IMR-90 (cell line): ENCODE results near the gene CALHM1. TPM values are rescaled to one million over a fixed set of nuclear protein-coding genes. Genes with fewer than 3 reads are reported as not detected.

Experiments used
- ATAC-seq: fragments of 200-7000 bp; cut with Tn5 transposase; 2 replicates; pipeline ENCODE4 v1.9.1; 2020; ENCODE audit warnings: low read depth, mild to moderate bottlenecking, moderate library complexity
- BruUV-seq: library from RNA; stranded (reverse); fragments of 400-500 nt; replicated peaks from 2 replicates; lab custom pipeline; 2021; lab: Mats Ljungman, UMichigan
- CTCF ChIA-PET: fragments of 300-600 bp; formaldehyde crosslinking; extraction: SDS; loops from one replicate; lab custom pipeline; 2021; ENCODE audit warnings: antibody characterized with exemption; lab: Yijun Ruan, JAX
- POLR2A ChIA-PET: fragments of 300-600 bp; sonication (Branson Sonifier 250); formaldehyde crosslinking; loops from one replicate; lab custom pipeline; 2022; ENCODE audit warnings: antibody characterized with exemption; ENCODE audit not compliant: unreplicated experiment; lab: Charles Lee
- DNase-seq: peaks from one replicate; pipeline ENCODE4 v3.0.0; 2013
- H2AFZ ChIP-seq: replicated peaks from 2 replicates; pipeline ENCODE3; 2013; ENCODE audit warnings: low read length, mild to moderate bottlenecking; ENCODE audit not compliant: poor library complexity
- H2AK5ac ChIP-seq: 2 replicates; pipeline ENCODE4 v1.6.1; 2013; ENCODE audit warnings: low read depth, low read length, inconsistent platforms
- H2AK9ac ChIP-seq: replicated peaks from 2 replicates; pipeline ENCODE3; 2013; ENCODE audit warnings: mild to moderate bottlenecking, low read depth, low read length, moderate library complexity; ENCODE audit not compliant: poor library complexity
- H2BK120ac ChIP-seq: 2 replicates; pipeline ENCODE4 v1.6.1; 2013; ENCODE audit warnings: low read depth, low read length, inconsistent platforms
- H2BK15ac ChIP-seq: 3 replicates; pipeline ENCODE4 v1.6.1; 2013; ENCODE audit warnings: low read depth, low read length, inconsistent platforms
- H2BK20ac ChIP-seq: 2 replicates; pipeline ENCODE4 v1.6.1; 2013; ENCODE audit warnings: low read depth, mild to moderate bottlenecking, inconsistent platforms, low read length, moderate library complexity
- H2BK5ac ChIP-seq: 2 replicates; pipeline ENCODE4 v1.6.1; 2013; ENCODE audit warnings: mild to moderate bottlenecking, low read depth, low read length, inconsistent platforms; ENCODE audit not compliant: poor library complexity, severe bottlenecking
- H3K14ac ChIP-seq: replicated peaks from 2 replicates; pipeline ENCODE4 v1.6.1; 2013; ENCODE audit warnings: low read depth, low read length, inconsistent platforms
- H3K18ac ChIP-seq: 2 replicates; pipeline ENCODE4 v1.6.1; 2013; ENCODE audit warnings: low read depth, low read length, control low read depth
- H3K23ac ChIP-seq: 2 replicates; pipeline ENCODE4 v1.6.1; 2013; ENCODE audit warnings: low read depth, low read length, inconsistent platforms
- H3K27ac ChIP-seq: 2 replicates; pipeline ENCODE4 v1.5.1; 2013; ENCODE audit warnings: mild to moderate bottlenecking, control low read depth, low read length; ENCODE audit not compliant: insufficient read depth
- H3K27me3 ChIP-seq: 2 replicates; pipeline ENCODE4 v1.6.1; 2013; ENCODE audit warnings: low read length; ENCODE audit not compliant: control insufficient read depth, insufficient read depth
- H3K36me3 ChIP-seq: 2 replicates; pipeline ENCODE4 v1.6.1; 2013; ENCODE audit warnings: low read length, mixed read lengths; ENCODE audit not compliant: control insufficient read depth, insufficient read depth
- H3K4ac ChIP-seq: 2 replicates; pipeline ENCODE4 v1.6.1; 2013; ENCODE audit warnings: low read depth, low read length, inconsistent platforms
- H3K4me1 ChIP-seq: 2 replicates; pipeline ENCODE4 v1.6.1; 2013; ENCODE audit warnings: low read length, mixed read lengths; ENCODE audit not compliant: control insufficient read depth, insufficient read depth
- H3K4me2 ChIP-seq: 2 replicates; pipeline ENCODE4 v1.6.1; 2013; ENCODE audit warnings: low read depth, mild to moderate bottlenecking, control low read depth, low read length, moderate library complexity
- H3K4me3 ChIP-seq: 2 replicates; pipeline ENCODE4 v1.5.1; 2013; ENCODE audit warnings: low read depth, mild to moderate bottlenecking, control low read depth, low read length, moderate library complexity; ENCODE audit not compliant: insufficient read depth
- H3K56ac ChIP-seq: 2 replicates; pipeline ENCODE4 v1.6.1; 2013; ENCODE audit warnings: low read length, inconsistent platforms; ENCODE audit not compliant: insufficient read depth; ENCODE audit errors: extremely low read depth
- H3K79me1 ChIP-seq, 2 experiments: 2 replicates each; pipeline ENCODE4 v1.6.1; 2013; ENCODE audit warnings: low read length in 2 of 2, inconsistent platforms in 1 of 2, low read depth in 1 of 2
- H3K9ac ChIP-seq: 2 replicates; pipeline ENCODE4 v1.6.1; 2013; ENCODE audit warnings: low read depth, low read length, control low read depth
- H3K9me1 ChIP-seq: 2 replicates; pipeline ENCODE4 v1.6.1; 2013; ENCODE audit warnings: low read length, inconsistent platforms; ENCODE audit not compliant: insufficient read depth
- H3K9me3 ChIP-seq: 2 replicates; pipeline ENCODE4 v1.6.1; 2013; ENCODE audit warnings: low read length; ENCODE audit not compliant: control insufficient read depth, insufficient read depth
- H4K20me1 ChIP-seq: 2 replicates; pipeline ENCODE4 v1.6.1; 2013; ENCODE audit warnings: low read length, inconsistent platforms; ENCODE audit not compliant: insufficient read depth
- H4K5ac ChIP-seq: 2 replicates; pipeline ENCODE4 v1.6.1; 2013; ENCODE audit warnings: mild to moderate bottlenecking, low read depth, low read length, control low read depth
- H4K8ac ChIP-seq, 2 experiments: 2 replicates each; pipeline ENCODE4 v1.6.1; 2013; ENCODE audit warnings: low read depth in 2 of 2, low read length in 2 of 2, control low read depth in 1 of 2, inconsistent platforms in 1 of 2
- H4K91ac ChIP-seq: 2 replicates; pipeline ENCODE4 v1.6.1; 2013; ENCODE audit warnings: low read depth, low read length, inconsistent platforms; ENCODE audit not compliant: insufficient read depth
- BHLHE40 ChIP-seq: fragments of 150-350 bp; IDR thresholded peaks from 2 replicates; pipeline ENCODE4 v1.6.1; 2016; ENCODE audit warnings: mild to moderate bottlenecking, low read depth, low read length
- CEBPB ChIP-seq: IDR thresholded peaks from 2 replicates; pipeline ENCODE4 v1.6.1; 2012; ENCODE audit warnings: low read depth, low read length, improper control_type of control experiment
- CHD1 ChIP-seq: IDR thresholded peaks from 2 replicates; pipeline ENCODE4 v1.6.1; 2012; ENCODE audit warnings: low read depth, low read length, improper control_type of control experiment
- FOS ChIP-seq: fragments of 150-350 bp; IDR thresholded peaks from 2 replicates; pipeline ENCODE4 v1.6.1; 2016; ENCODE audit warnings: low read depth, low read length
- MAFK ChIP-seq: IDR thresholded peaks from 2 replicates; pipeline ENCODE4 v1.6.1; 2012; ENCODE audit warnings: low read depth, low read length, improper control_type of control experiment
- MAZ ChIP-seq: IDR thresholded peaks from 2 replicates; pipeline ENCODE4 v1.6.1; 2012; ENCODE audit warnings: low read depth, mild to moderate bottlenecking, low read length, improper control_type of control experiment, moderate library complexity, borderline replicate concordance
- MXI1 ChIP-seq: IDR thresholded peaks from 2 replicates; pipeline ENCODE4 v1.6.1; 2012; ENCODE audit warnings: low read depth, mild to moderate bottlenecking, low read length, moderate library complexity, borderline replicate concordance
- NFE2L2 ChIP-seq: fragments of 150-350 bp; IDR thresholded peaks from 2 replicates; pipeline ENCODE4 v1.6.1; 2016; ENCODE audit warnings: low read depth, mild to moderate bottlenecking, low read length
- POLR2A ChIP-seq: IDR thresholded peaks from 2 replicates; pipeline ENCODE4 v1.6.1; 2012; ENCODE audit warnings: mild to moderate bottlenecking, low read depth, low read length
- RAD21 ChIP-seq: IDR thresholded peaks from 2 replicates; pipeline ENCODE4 v1.6.1; 2012; ENCODE audit warnings: low read length, improper control_type of control experiment
- RCOR1 ChIP-seq: IDR thresholded peaks from 2 replicates; pipeline ENCODE4 v1.6.1; 2012; ENCODE audit warnings: mild to moderate bottlenecking, low read length, improper control_type of control experiment; ENCODE audit not compliant: insufficient replicate concordance
- RFX5 ChIP-seq: IDR thresholded peaks from 2 replicates; pipeline ENCODE4 v1.8.0; 2012; ENCODE audit warnings: low read depth, mild to moderate bottlenecking, low read length, moderate library complexity
- SMC3 ChIP-seq: fragments of 150-350 bp; IDR thresholded peaks from 2 replicates; pipeline ENCODE4 v1.6.1; 2016; ENCODE audit warnings: low read depth, mild to moderate bottlenecking, antibody characterized with exemption, low read length, moderate library complexity
- USF2 ChIP-seq: fragments of 150-350 bp; IDR thresholded peaks from 2 replicates; pipeline ENCODE4 v1.6.1; 2017; ENCODE audit warnings: mild to moderate bottlenecking, antibody characterized with exemption, low read length, low read depth
- WGBS, 2 experiments: methylation state at CpG; one replicate each; pipeline versions ENCODE4 v1.1.5 to v1.1.7; 2013; ENCODE audit warnings: missing lambda C conversion rate in 2 of 2; ENCODE audit not compliant: insufficient read length in 1 of 2; ENCODE audit errors: extremely low coverage in 2 of 2; 5-methylcytosine and 5-hydroxymethylcytosine counted together
- dilution Hi-C: fragments of 300-500 bp; cut with HindIII; formaldehyde crosslinking; loops from one replicate; pipeline ENCODE4 v1.14.3; 2018; ENCODE audit warnings: low sequenced_read_pairs; ENCODE audit not compliant: unreplicated experiment
- in situ Hi-C: fragments of 300-500 bp; cut with MboI; formaldehyde crosslinking; loops from 3 replicates; pipeline ENCODE4 v1.14.3; 2019; ENCODE audit warnings: low sequenced_read_pairs, inconsistent platforms, mixed read lengths
- intact Hi-C: fragments of 100-400 bp; cut with micrococcal nuclease; formaldehyde crosslinking; loops from 2 replicates; pipeline ENCODE4 v1.10.0; 2022
- polyA plus RNA-seq, 3 experiments: library from polyadenylated mRNA; depleted of rRNA; stranded (reverse); fragments of >200 nt; gene quantifications; 2 replicates each; pipeline ENCODE4 v1.2.3, GENCODE V29; 2012; ENCODE audit warnings: low replicate concordance in 1 of 3
- total RNA-seq: library from RNA; depleted of rRNA; stranded (reverse); fragments of >200 nt; gene quantifications from 2 replicates; pipeline ENCODE4 v1.2.3, GENCODE V29; 2012
- TF ChIP-seq, protein P1 (sequence below): conservative IDR thresholded peaks from 2 replicates; pipeline ENCODE4 v1.5.1; 2012; ENCODE audit warnings: mild to moderate bottlenecking, low read depth, low read length, improper control_type of control experiment
- TF ChIP-seq, protein P2 (sequence below): fragments of 150-350 bp; IDR thresholded peaks from 2 replicates; pipeline ENCODE4 v1.6.1; 2016; ENCODE audit warnings: low read depth, mild to moderate bottlenecking, low read length, moderate library complexity, borderline replicate concordance

Gene CALHM1
- total and polyA plus RNA-seq, 2 of the 4 experiments (the other 2 are of a cell fraction): not detected

- no TSS peak for BruUV-seq
- Histone ChIP-seq H3K4ac (no peak overlapping the region), H3K14ac (no peak overlapping the region), H3K27me3 (peaks cover 36% of the 10 kb centered on the region), H3K4me2 (no peak overlapping the region), H2AK5ac (no peak overlapping the region), H3K79me1 (no peaks in the 10 kb centered on the region), H3K4me1 (peaks cover 3% of the 10 kb centered on the region), H2BK20ac (no peak overlapping the region), H3K27ac (no peak overlapping the region), H3K9me1 (no peaks in the 10 kb centered on the region), H3K36me3 (no peaks in the 10 kb centered on the region), H3K9me3 (no peaks in the 10 kb centered on the region), H2BK15ac (no peak overlapping the region), H2BK120ac (no peak overlapping the region), H4K20me1 (no peaks in the 10 kb centered on the region), H3K9ac (no peak overlapping the region), H3K56ac (no peak overlapping the region), H4K5ac (no peak overlapping the region), H3K23ac (no peak overlapping the region), H2BK5ac (no peak overlapping the region), H2AFZ (peak overlapping the region; percentile 61), H2AK9ac (no peak overlapping the region), H4K8ac (no peak overlapping the region), H3K4me3 (no peak overlapping the region), H3K18ac (no peak overlapping the region), H4K91ac (no peak overlapping the region)
- CTCF ChIA-PET: no interaction called here
- intact Hi-C loops (no loop called here), dilution Hi-C loops (no loop called here), in situ Hi-C loops (no loop called here)
- POLR2A ChIA-PET: no interaction called here
- TF ChIP-seq MAZ (no peak), FOS (no peak), BHLHE40 (no peak), CEBPB (no peak), RAD21 (no peak), CHD1 (no peak), RCOR1 (no peak), MAFK (no peak), POLR2A (no peak), RFX5 (no peak), NFE2L2 (no peak), SMC3 (no peak), MXI1 (no peak), USF2 (no peak)
- TF ChIP-seq, protein P1, sequence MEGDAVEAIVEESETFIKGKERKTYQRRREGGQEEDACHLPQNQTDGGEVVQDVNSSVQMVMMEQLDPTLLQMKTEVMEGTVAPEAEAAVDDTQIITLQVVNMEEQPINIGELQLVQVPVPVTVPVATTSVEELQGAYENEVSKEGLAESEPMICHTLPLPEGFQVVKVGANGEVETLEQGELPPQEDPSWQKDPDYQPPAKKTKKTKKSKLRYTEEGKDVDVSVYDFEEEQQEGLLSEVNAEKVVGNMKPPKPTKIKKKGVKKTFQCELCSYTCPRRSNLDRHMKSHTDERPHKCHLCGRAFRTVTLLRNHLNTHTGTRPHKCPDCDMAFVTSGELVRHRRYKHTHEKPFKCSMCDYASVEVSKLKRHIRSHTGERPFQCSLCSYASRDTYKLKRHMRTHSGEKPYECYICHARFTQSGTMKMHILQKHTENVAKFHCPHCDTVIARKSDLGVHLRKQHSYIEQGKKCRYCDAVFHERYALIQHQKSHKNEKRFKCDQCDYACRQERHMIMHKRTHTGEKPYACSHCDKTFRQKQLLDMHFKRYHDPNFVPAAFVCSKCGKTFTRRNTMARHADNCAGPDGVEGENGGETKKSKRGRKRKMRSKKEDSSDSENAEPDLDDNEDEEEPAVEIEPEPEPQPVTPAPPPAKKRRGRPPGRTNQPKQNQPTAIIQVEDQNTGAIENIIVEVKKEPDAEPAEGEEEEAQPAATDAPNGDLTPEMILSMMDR: no peak
- TF ChIP-seq, protein P2, sequence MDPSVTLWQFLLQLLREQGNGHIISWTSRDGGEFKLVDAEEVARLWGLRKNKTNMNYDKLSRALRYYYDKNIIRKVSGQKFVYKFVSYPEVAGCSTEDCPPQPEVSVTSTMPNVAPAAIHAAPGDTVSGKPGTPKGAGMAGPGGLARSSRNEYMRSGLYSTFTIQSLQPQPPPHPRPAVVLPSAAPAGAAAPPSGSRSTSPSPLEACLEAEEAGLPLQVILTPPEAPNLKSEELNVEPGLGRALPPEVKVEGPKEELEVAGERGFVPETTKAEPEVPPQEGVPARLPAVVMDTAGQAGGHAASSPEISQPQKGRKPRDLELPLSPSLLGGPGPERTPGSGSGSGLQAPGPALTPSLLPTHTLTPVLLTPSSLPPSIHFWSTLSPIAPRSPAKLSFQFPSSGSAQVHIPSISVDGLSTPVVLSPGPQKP: no peak
- DNase-seq (no peak), ATAC-seq (no peak)
- 55% methylated on average over 21 of the region's 32 CpGs; no CpG with 5 or more reads in 1 of the 2 experiments for WGBS, 2 experiments
Measured at GRCh38 chr10:103473261-103473671, 14.6 kb upstream of the CALHM1 start.
